OCI-LY7 (cell line): ENCODE results near the gene NAV2. TPM values are rescaled to one million over a fixed set of nuclear protein-coding genes. Genes with fewer than 3 reads are reported as not detected.

Experiments
- Bru-seq: library from RNA; stranded (reverse); fragments of 400-500 nt; gene quantifications from one replicate; lab custom pipeline; 2021; lab: Mats Ljungman, UMichigan
- BruChase-seq, 2 experiments: library from RNA; stranded (reverse); fragments of 400-500 nt; gene quantifications; one replicate each; lab custom pipeline; 2021; lab: Mats Ljungman, UMichigan
- BruUV-seq: library from RNA; stranded (reverse); fragments of 400-500 nt; replicated peaks from 2 replicates; lab custom pipeline; 2021; lab: Mats Ljungman, UMichigan
- CTCF ChIA-PET: fragments of 300-600 bp; sonication (Branson Sonifier 250); formaldehyde crosslinking; loops from one replicate; lab custom pipeline; 2022; ENCODE audit warnings: antibody characterized with exemption; ENCODE audit not compliant: unreplicated experiment; lab: Charles Lee
- POLR2A ChIA-PET: fragments of 300-600 bp; sonication (Branson Sonifier 250); formaldehyde crosslinking; loops from one replicate; lab custom pipeline; 2022; ENCODE audit warnings: antibody characterized with exemption; lab: Charles Lee
- DNase-seq: peaks from one replicate; pipeline ENCODE4 v3.0.0-alpha.2; 2015; ENCODE audit warnings: low spot score
- H2AFZ ChIP-seq: fragments of 200-600 bp; sonication (generic), shearing (Covaris generic); 2 replicates; pipeline ENCODE4 v1.6.1; 2014; ENCODE audit warnings: mild to moderate bottlenecking, antibody characterized with exemption, low read length, moderate library complexity
- H3K27ac ChIP-seq: fragments of 200-600 bp; sonication (generic); 2 replicates; pipeline ENCODE4 v1.5.1; 2014; ENCODE audit warnings: mixed run types, low read depth, mild to moderate bottlenecking, moderate library complexity, low read length, inconsistent platforms; ENCODE audit not compliant: poor library complexity, severe bottlenecking
- H3K36me3 ChIP-seq: fragments of 200-600 bp; sonication (generic); 2 replicates; pipeline ENCODE4 v1.6.1; 2014; ENCODE audit warnings: mild to moderate bottlenecking, antibody characterized with exemption, low read length, moderate library complexity, mixed read lengths; ENCODE audit not compliant: insufficient read depth
- H3K4me1 ChIP-seq: fragments of 200-600 bp; sonication (generic); 2 replicates; pipeline ENCODE4 v1.5.1; 2014; ENCODE audit warnings: mild to moderate bottlenecking, low read length; ENCODE audit not compliant: insufficient read depth, poor library complexity, severe bottlenecking
- H3K4me2 ChIP-seq: fragments of 200-600 bp; sonication (generic); 2 replicates; pipeline ENCODE4 v1.6.1; 2014; ENCODE audit warnings: mild to moderate bottlenecking, low read length
- H3K4me3 ChIP-seq: fragments of 200-600 bp; sonication (generic); 2 replicates; pipeline ENCODE4 v1.5.1; 2014; ENCODE audit warnings: mild to moderate bottlenecking, low read depth, low read length; ENCODE audit not compliant: poor library complexity, severe bottlenecking
- H3K79me2 ChIP-seq: fragments of 200-600 bp; sonication (generic); 2 replicates; pipeline ENCODE4 v1.6.1; 2016; ENCODE audit warnings: low read depth, mild to moderate bottlenecking, low read length, moderate library complexity, mixed read lengths; ENCODE audit not compliant: insufficient read depth
- H3K9me2 ChIP-seq: fragments of 200-600 bp; sonication (generic); 2 replicates; pipeline ENCODE4 v1.6.1; 2016; ENCODE audit warnings: mild to moderate bottlenecking, low read length, mixed read lengths; ENCODE audit not compliant: insufficient read depth
- H3K9me3 ChIP-seq: fragments of 200-600 bp; sonication (generic); 2 replicates; pipeline ENCODE4 v1.6.1; 2014; ENCODE audit warnings: mild to moderate bottlenecking, mixed run types, low read length, mixed read lengths
- H4K20me1 ChIP-seq: fragments of 200-600 bp; sonication (generic); 2 replicates; pipeline ENCODE4 v1.6.1; 2014; ENCODE audit warnings: mild to moderate bottlenecking, antibody characterized with exemption, low read length, moderate library complexity, mixed read lengths; ENCODE audit not compliant: insufficient read depth
- CTCF ChIP-seq: fragments of 200-600 bp; sonication (generic); conservative IDR thresholded peaks from 2 replicates; pipeline ENCODE4 v1.5.1; 2014; ENCODE audit warnings: mild to moderate bottlenecking, antibody characterized with exemption, low read length, moderate library complexity, mixed read lengths
- EZH2phosphoT487 ChIP-seq: fragments of 200-600 bp; sonication (generic); IDR thresholded peaks from 2 replicates; pipeline ENCODE4 v1.6.1; 2018; ENCODE audit warnings: low read depth, borderline replicate concordance, mild to moderate bottlenecking, mixed run types, antibody characterized with exemption, low read length, moderate library complexity, mixed read lengths
- intact Hi-C: fragments of 100-400 bp; cut with micrococcal nuclease; formaldehyde crosslinking; loops from one replicate; pipeline ENCODE4 v1.10.0; 2022; ENCODE audit not compliant: unreplicated experiment
- long read RNA-seq: library from polyadenylated mRNA; stranded (forward); transcript quantifications from one replicate; pipeline ENCODE4 v2.0.0, GENCODE V29; 2022
- total RNA-seq, 2 experiments: library from RNA; depleted of rRNA in 1 of 2; stranded (reverse); fragments of >200 nt in 1 of 2; shearing (Covaris generic) in 1 of 2; gene quantifications; 2 replicates each; pipeline ENCODE4 v1.2.3, GENCODE V29; 2014 to 2022

The NAV2 gene
- total RNA-seq (2014; rRNA removed; shearing (Covaris generic)) (0.06 and 0.39 TPM in 2 replicates), total RNA-seq (2022) (0.33 and 0.68 TPM in 2 replicates), Bru-seq, nascent RNA (percentile 14 among the genes with signal in this experiment), BruChase-seq, experiment 1, labeled RNA remaining after a 6-hour chase (percentile 12 among the genes with signal in this experiment), BruChase-seq, experiment 2, labeled RNA remaining after a 2-hour chase (percentile 17 among the genes with signal in this experiment)
- long read RNA-seq, partial matches to known transcripts = 0 of 1 reads
- long read RNA-seq, other reads (novel, unspliced or antisense) = 1 of 1 reads

- peak within 1 kb of the TSS; percentile 71 for H3K4me3 ChIP-seq
- no peaks in the 10 kb centered on the region for H3K36me3 ChIP-seq
- CTCF ChIA-PET = no interaction called here
- H4K20me1 ChIP-seq = no peaks in the 10 kb centered on the region
- BruUV-seq = no TSS peak
- intact Hi-C loops = no loop called here
- DNase-seq = peak; percentile 84
- H3K9me2 ChIP-seq = no peaks in the 10 kb centered on the region
- peak within 1 kb of the TSS; percentile 99 for H2AFZ ChIP-seq
- H3K27ac ChIP-seq = no peak within 1 kb of the TSS
- no peaks in the 10 kb centered on the region for H3K9me3 ChIP-seq
- no peaks in the 10 kb centered on the region for H3K79me2 ChIP-seq
- POLR2A ChIA-PET = interaction anchor here (0.6 to 1.6 kb wide), 3 partner anchors 10 to 535 kb away, joined by 3 to 4 read pairs (median 4); no protein-coding TSS in a partner anchor
- H3K4me2 ChIP-seq = peak within 1 kb of the TSS; percentile 98
- H3K4me1 ChIP-seq = peaks cover 7% of the 10 kb centered on the region
- TF ChIP-seq CTCF (no peak), EZH2phosphoT487 (no peak)
Measured at GRCh38 chr11:19712281-19713195, at the start of gene NAV2. TSS of gene NAV2 (plus strand) at chr11:19712837. CDS start at chr11:19713696, 859 bp downstream.

GRCh38 chr11:19663206-19663605 lies 49.4 kb upstream of the NAV2 start:
- no TSS peak for BruUV-seq
- no peaks in the 10 kb centered on the region for H3K9me2 ChIP-seq
- no peak for DNase-seq
- H3K79me2 ChIP-seq = no peaks in the 10 kb centered on the region
- H3K36me3 ChIP-seq = no peaks in the 10 kb centered on the region
- H4K20me1 ChIP-seq = no peaks in the 10 kb centered on the region
- TF ChIP-seq EZH2phosphoT487 (no peak), CTCF (no peak)
- H3K9me3 ChIP-seq = no peaks in the 10 kb centered on the region
- ChIA-PET POLR2A (no interaction called here), CTCF (no interaction called here)
- no peak overlapping the region for H3K4me3 ChIP-seq
- intact Hi-C loops = no loop called here
- no peak overlapping the region for H3K27ac ChIP-seq
- no peak overlapping the region for H2AFZ ChIP-seq
- H3K4me2 ChIP-seq = no peak overlapping the region
- no peaks in the 10 kb centered on the region for H3K4me1 ChIP-seq
